Adipocyte (in vitro differentiated cells): ENCODE measurements around the gene PHF2.

ENCODE experiments used
- DNase-seq: peaks from one replicate; pipeline ENCODE4 v3.0.0-alpha.2; 2015; ENCODE audit warnings: low read depth
- H3K27me3 ChIP-seq: replicated peaks from 2 replicates; pipeline ENCODE4 v1.7.0; 2013; ENCODE audit warnings: mild to moderate bottlenecking, low read length, moderate library complexity; ENCODE audit not compliant: control insufficient read depth, insufficient read depth
- H3K36me3 ChIP-seq: 2 replicates; pipeline ENCODE4 v1.7.0; 2013; ENCODE audit warnings: low read length, mild to moderate bottlenecking, moderate library complexity; ENCODE audit not compliant: control insufficient read depth, insufficient read depth, severe bottlenecking
- H3K4me1 ChIP-seq: 2 replicates; pipeline ENCODE4 v1.7.0; 2013; ENCODE audit warnings: mild to moderate bottlenecking, low read length, moderate library complexity; ENCODE audit not compliant: control insufficient read depth, insufficient read depth
- H3K4me3 ChIP-seq: 2 replicates; pipeline ENCODE4 v1.7.0; 2013; ENCODE audit warnings: mild to moderate bottlenecking, low read length, moderate library complexity
- H3K9ac ChIP-seq: 2 replicates; pipeline ENCODE4 v1.7.0; 2013; ENCODE audit warnings: mild to moderate bottlenecking, low read length, moderate library complexity
- H3K9me3 ChIP-seq: 2 replicates; pipeline ENCODE4 v1.7.0; 2013; ENCODE audit warnings: mild to moderate bottlenecking, low read length, moderate library complexity; ENCODE audit not compliant: control insufficient read depth

Gene PHF2

GRCh38 chr9:93680443-93681268, 104.3 kb downstream of the PHF2 start:
- peaks cover 6% of the 10 kb centered on the region for H3K36me3 ChIP-seq
- peaks cover 6% of the 10 kb centered on the region for H3K27me3 ChIP-seq
- H3K4me1 ChIP-seq = no peaks in the 10 kb centered on the region
- no peak overlapping the region for H3K4me3 ChIP-seq
- H3K9me3 ChIP-seq = no peaks in the 10 kb centered on the region
- no peak for DNase-seq
- H3K9ac ChIP-seq = no peak overlapping the region

- H3K9me3 ChIP-seq = no peaks in the 10 kb centered on the region
- H3K4me3 ChIP-seq = no peak overlapping the region
- DNase-seq = no peak
- H3K27me3 ChIP-seq = peaks cover 8% of the 10 kb centered on the region
- no peak overlapping the region for H3K9ac ChIP-seq
- H3K36me3 ChIP-seq = peaks cover 6% of the 10 kb centered on the region
- H3K4me1 ChIP-seq = no peaks in the 10 kb centered on the region
Observed at GRCh38 chr9:93681269-93682154, 105.1 kb downstream of the PHF2 start.

GRCh38 chr9:93682155-93682968, 106.0 kb downstream of the PHF2 start:
- Histone ChIP-seq H3K36me3 (peaks cover 6% of the 10 kb centered on the region), H3K27me3 (peaks cover 9% of the 10 kb centered on the region), H3K4me3 (no peak overlapping the region), H3K4me1 (no peaks in the 10 kb centered on the region), H3K9me3 (no peaks in the 10 kb centered on the region), H3K9ac (no peak overlapping the region)
- peak; percentile 82 for DNase-seq

- no peak overlapping the region for H3K9ac ChIP-seq
- no peaks in the 10 kb centered on the region for H3K36me3 ChIP-seq
- no peak overlapping the region for H3K4me3 ChIP-seq
- no peaks in the 10 kb centered on the region for H3K4me1 ChIP-seq
- H3K27me3 ChIP-seq = peaks cover 9% of the 10 kb centered on the region
- peaks cover 8% of the 10 kb centered on the region for H3K9me3 ChIP-seq
- no peak for DNase-seq
Observed at GRCh38 chr9:93683331-93684134, 107.1 kb downstream of the PHF2 start.

GRCh38 chr9:93684161-93684765, 107.9 kb downstream of the PHF2 start:
- no peaks in the 10 kb centered on the region for H3K36me3 ChIP-seq
- peaks cover 9% of the 10 kb centered on the region for H3K27me3 ChIP-seq
- DNase-seq = no peak
- H3K9ac ChIP-seq = no peak overlapping the region
- H3K4me1 ChIP-seq = no peaks in the 10 kb centered on the region
- H3K9me3 ChIP-seq = peaks cover 15% of the 10 kb centered on the region
- no peak overlapping the region for H3K4me3 ChIP-seq

GRCh38 chr9:93684806-93685543, 108.6 kb downstream of the PHF2 start:
- Histone ChIP-seq H3K4me1 (no peaks in the 10 kb centered on the region), H3K9me3 (peaks cover 21% of the 10 kb centered on the region), H3K4me3 (no peak overlapping the region), H3K9ac (no peak overlapping the region), H3K36me3 (no peaks in the 10 kb centered on the region), H3K27me3 (peaks cover 9% of the 10 kb centered on the region)
- DNase-seq = peak; percentile 22

- no peaks in the 10 kb centered on the region for H3K4me1 ChIP-seq
- H3K36me3 ChIP-seq = no peaks in the 10 kb centered on the region
- no peak overlapping the region for H3K4me3 ChIP-seq
- peaks cover 9% of the 10 kb centered on the region for H3K27me3 ChIP-seq
- DNase-seq = no peak
- H3K9ac ChIP-seq = no peak overlapping the region
- H3K9me3 ChIP-seq = peaks cover 35% of the 10 kb centered on the region
Observed at GRCh38 chr9:93686127-93686879, 109.9 kb downstream of the PHF2 start.

- no peak overlapping the region for H3K4me3 ChIP-seq
- H3K27me3 ChIP-seq = peaks cover 9% of the 10 kb centered on the region
- H3K36me3 ChIP-seq = no peaks in the 10 kb centered on the region
- H3K9me3 ChIP-seq = peaks cover 39% of the 10 kb centered on the region
- no peaks in the 10 kb centered on the region for H3K4me1 ChIP-seq
- no peak for DNase-seq
- no peak overlapping the region for H3K9ac ChIP-seq
Observed at GRCh38 chr9:93686880-93687236, 110.5 kb downstream of the PHF2 start.

- no peaks in the 10 kb centered on the region for H3K4me1 ChIP-seq
- peaks cover 3% of the 10 kb centered on the region for H3K27me3 ChIP-seq
- no peak for DNase-seq
- no peak overlapping the region for H3K9ac ChIP-seq
- no peaks in the 10 kb centered on the region for H3K36me3 ChIP-seq
- no peak overlapping the region for H3K4me3 ChIP-seq
- H3K9me3 ChIP-seq = peaks cover 42% of the 10 kb centered on the region
Observed at GRCh38 chr9:93690618-93691017, 114.2 kb downstream of the PHF2 start.
